ENCODE measurements around the gene MSL3.

DNA sequence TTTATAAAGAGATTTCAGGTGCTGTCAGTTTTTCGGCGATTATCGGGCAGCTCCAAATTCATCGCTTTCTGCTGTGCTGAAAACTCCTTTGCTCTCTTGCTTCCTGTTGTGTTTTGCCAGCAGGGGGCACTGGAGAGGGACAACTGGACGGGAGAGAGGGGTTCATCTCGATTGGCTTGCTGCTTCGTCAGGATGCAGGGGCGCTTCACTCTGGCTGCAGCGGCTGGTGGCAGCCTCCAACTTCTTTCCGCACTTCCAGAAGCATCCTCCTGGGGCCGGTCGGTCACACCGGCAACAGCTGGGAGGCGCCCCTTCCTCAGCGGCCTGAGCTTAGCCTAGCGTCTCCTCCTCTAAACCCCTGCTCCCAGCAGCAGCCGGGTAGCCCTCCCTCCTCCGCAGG lies 29.5 kb downstream of the MSL3 start:
- TF ChIP-seq POLR2A (IDR thresholded peaks at IDR 0.05; ENCODE audit: low read length) (no peak), GATA1 (IDR thresholded peaks at IDR 0.05; ENCODE audit: low read depth, low read length) (no peak)
